GM18520 (cell line): ENCODE results near the gene CHRND.

Experiments
- ATAC-seq: cut with Tn5 transposase; IDR thresholded peaks from one replicate; pipeline ENCODE4 v1.9.1; 2021; ENCODE audit not compliant: unreplicated experiment

Gene CHRND

DNA sequence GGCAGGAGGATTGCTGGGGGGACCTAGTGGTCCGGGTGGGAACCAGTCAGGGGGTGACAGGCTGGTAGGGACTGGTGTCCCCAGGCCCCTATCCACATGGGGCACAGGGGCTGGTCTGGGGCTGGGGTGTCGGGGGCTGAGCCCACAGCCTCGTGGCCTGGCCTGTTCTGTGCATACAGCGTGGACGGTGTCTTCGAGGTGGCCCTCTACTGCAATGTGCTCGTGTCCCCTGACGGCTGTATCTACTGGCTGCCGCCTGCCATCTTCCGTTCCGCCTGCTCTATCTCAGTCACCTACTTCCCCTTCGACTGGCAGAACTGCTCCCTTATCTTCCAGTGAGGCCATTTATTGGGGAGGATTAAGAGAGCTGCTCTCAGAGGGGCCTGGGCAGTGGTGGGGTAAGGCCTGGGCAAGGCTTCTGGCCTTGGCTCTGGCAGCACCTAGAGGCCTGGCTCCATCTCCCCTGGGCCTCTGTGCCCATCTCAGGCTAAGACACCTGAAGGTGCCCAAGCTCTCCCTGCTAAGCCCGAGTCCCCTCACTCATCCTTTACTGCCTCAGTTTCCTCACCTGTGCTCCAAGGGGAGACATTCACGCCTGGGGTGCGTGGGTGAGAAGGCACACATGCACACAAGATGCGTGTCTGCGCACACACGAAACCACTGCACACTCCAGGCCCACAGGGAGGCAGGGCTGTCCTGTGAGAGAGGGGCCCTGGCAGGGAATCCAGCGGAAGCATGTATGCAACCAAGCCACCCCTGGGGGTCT is 15.4 kb downstream of the CHRND start:
- no peak for ATAC-seq

DNA sequence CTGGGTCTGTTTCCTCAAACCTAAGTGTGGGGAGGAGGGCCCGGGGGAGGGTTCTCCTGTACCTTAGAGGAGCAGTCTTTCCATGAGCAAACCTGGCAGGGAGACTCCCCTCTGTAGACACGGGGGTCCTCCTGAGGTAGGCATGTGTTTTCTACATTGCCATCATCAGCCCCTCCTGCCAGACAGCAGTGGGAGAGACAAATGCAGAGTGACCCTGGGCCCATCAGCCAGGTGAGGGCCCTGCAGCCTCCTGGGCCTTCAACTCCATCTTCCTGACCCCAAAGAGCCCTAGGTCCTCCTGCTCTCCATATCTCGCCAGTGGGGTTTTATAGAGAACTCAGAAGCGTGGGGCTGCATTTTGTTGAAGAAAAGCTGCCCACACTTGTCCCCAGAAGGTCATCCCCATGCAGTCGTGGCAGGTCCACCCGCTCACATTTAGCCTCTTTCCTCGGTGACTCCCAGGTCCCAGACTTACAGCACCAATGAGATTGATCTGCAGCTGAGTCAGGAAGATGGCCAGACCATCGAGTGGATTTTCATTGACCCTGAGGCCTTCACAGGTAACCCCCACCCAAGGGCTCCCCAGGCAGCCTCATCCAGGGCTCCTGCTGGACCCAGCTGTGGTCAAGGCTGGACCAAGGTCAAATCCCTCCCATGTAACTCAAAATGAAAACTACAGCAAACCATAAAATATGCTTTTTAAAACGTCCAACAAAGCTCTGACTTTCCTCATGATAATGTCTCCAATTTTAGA is 16.2 kb downstream of the CHRND start:
- ATAC-seq: no peak

DNA sequence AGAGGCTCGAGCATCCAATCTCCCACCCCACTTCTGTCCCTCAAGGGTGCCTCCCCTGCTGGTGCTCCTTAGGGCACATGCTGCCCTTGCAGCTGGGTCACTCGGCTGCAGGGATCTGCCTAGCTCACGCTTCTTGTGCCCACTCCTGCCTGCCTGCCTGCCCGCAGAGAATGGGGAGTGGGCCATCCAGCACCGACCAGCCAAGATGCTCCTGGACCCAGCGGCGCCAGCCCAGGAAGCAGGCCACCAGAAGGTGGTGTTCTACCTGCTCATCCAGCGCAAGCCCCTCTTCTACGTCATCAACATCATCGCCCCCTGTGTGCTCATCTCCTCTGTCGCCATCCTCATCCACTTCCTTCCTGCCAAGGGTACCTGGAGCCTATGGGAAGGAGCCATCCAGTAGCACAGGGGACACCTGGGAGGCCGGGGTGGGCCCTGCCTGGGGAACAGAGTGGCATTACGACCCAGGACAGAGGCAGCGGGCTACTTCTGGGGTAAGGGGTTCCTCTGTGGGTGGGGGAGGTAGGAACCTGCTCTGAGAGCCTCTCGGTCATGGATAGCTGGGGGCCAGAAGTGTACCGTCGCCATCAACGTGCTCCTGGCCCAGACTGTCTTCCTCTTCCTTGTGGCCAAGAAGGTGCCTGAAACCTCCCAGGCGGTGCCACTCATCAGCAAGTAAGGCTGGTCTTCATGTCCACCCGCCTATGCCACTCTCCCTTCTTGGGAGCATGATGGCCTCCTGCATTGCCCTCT is 16.9 kb downstream of the CHRND start:
- no peak for ATAC-seq

DNA sequence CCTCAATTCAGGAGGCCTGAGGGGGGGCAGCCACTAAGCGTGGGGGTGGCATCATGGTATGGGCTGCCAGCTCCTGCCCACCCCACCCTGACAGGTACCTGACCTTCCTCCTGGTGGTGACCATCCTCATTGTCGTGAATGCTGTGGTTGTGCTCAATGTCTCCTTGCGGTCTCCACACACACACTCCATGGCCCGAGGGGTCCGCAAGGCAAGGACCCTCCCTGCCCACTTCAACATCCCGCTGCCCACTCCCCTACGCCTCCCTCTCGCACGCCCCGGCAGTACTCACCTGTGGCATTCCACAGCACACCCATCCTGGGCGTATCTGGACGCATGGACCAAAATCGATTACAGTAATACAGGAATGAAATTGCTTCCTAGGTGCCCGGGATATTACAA is 17.5 kb downstream of the CHRND start:
- no peak for ATAC-seq

DNA sequence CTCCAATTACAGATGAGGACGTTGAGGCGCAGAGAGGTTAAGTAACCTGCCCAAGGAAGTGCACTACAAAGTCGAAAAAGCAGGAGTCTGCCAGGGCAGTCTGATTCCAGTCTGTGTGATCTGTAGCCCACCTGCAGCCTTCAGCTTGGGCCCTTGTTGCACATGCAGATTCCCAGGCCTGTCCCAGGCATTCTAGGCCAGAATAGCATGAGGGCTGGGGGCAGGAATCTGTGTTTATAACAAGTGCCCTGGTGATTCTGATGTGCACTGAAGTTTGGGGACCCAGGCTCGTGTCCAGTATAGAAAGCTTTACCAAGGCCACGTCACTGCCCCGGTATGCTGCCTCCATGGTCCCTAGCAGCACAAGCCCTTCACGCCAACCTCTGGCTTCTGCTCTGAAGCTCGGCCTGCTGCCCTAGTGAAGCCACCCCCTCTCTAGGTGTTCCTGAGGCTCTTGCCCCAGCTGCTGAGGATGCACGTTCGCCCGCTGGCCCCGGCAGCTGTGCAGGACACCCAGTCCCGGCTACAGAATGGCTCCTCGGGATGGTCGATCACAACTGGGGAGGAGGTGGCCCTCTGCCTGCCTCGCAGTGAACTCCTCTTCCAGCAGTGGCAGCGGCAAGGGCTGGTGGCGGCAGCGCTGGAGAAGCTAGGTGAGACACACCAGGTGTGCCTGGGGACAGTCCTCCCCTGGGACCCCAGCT is 18.1 kb downstream of the CHRND start:
- ATAC-seq: no peak

DNA sequence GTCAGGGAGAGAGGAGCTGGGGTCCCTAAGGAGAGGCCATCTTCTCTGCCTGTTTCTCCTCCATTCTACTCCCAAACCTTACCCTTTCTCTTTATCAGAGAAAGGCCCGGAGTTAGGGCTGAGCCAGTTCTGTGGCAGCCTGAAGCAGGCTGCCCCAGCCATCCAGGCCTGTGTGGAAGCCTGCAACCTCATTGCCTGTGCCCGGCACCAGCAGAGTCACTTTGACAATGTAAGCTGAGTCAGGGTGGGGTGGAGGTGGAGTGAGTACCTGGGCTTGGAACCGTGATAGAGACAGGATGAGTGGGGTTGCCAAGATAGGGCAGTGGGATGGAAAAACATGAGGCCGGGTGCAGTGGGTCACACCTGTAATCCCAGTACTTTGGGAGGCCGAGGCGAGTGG is 18.7 kb downstream of the CHRND start:
- no peak for ATAC-seq

DNA sequence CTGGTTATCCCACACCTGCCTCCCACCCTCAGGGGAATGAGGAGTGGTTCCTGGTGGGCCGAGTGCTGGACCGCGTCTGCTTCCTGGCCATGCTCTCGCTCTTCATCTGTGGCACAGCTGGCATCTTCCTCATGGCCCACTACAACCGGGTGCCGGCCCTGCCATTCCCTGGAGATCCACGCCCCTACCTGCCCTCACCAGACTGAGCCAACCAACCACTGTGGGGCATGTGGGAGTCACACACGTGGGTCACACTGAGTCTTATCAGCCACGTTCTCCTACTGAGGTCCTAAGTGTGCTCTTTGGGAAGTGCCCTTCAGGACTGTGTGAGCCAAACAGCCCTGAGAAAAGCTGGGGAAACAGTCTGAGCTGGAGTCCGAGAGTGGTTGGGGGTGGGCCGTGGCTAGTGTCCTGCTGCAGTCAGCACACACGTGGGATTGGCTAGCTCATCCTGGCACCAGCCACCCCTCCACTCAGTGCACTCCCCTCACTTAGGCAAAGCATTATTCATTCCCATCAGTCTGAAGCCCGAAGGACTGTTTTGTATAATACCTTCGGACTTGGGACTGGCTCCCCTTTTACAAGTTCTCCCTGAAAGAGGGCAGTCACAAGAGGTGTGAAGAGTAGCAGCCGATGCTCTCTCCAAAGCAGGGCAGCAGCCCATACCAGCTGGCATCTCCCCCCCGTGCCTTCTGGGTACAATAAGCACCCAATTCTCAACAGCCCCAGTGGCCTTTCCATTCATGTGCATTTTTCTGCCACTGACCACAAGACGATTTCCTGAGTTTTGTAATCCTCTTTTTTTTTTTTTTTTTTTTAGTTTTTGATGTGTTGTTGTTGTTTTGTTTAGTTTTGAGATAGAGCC is 19.8 kb downstream of the CHRND start:
- ATAC-seq: no peak

DNA sequence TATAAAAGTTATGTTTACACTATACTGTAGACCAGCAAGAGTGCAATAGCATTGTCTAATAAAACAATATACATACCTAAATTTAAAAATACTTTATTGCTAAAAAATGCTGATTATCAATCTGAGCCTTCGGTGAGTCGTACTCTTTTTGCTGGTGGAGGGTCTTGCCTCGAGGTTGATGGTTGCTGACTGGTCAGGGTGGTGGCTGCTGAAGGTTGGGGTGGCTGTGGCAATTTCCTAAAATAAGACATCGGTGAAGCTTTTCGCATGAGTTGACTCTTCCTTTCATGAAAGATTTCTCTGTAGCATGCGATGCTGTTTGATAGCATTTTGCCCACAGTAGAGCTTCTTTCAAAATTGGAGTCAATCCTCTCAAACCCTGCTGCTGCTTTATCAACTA is 22.0 kb downstream of the CHRND start:
- ATAC-seq: no peak

DNA sequence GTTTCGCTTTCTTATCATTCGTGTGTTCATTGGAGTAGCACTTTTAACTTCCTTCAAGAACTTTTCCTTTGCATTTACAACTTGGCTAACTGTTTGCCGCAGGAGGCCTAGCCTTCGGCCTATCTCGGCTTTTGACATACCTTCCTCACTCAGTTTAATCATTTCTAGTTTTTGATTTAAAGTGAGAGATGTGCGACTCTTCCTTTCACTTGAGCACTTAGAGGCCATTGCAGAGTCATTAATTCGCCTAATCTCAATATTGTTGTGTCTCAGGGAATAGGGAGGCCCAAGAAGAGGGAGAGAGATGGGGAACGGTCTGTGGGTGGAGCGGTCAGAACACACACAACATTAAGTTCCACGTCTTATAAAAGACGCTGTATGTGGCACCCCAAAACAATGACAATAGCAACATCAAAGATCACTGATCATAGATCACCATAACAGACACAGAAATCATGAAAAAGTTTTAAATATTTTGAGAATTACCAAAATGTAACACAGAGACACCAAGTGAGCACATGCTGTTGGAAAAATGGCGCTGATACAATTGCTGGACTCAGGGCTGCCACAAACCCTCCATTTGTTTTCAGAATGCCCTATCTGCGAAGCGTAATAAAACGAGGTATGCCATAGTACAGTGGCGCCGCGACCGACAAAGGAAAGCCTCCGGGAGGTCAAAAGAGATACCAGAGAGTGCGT is 23.8 kb downstream of the CHRND start:
- no peak for ATAC-seq

DNA sequence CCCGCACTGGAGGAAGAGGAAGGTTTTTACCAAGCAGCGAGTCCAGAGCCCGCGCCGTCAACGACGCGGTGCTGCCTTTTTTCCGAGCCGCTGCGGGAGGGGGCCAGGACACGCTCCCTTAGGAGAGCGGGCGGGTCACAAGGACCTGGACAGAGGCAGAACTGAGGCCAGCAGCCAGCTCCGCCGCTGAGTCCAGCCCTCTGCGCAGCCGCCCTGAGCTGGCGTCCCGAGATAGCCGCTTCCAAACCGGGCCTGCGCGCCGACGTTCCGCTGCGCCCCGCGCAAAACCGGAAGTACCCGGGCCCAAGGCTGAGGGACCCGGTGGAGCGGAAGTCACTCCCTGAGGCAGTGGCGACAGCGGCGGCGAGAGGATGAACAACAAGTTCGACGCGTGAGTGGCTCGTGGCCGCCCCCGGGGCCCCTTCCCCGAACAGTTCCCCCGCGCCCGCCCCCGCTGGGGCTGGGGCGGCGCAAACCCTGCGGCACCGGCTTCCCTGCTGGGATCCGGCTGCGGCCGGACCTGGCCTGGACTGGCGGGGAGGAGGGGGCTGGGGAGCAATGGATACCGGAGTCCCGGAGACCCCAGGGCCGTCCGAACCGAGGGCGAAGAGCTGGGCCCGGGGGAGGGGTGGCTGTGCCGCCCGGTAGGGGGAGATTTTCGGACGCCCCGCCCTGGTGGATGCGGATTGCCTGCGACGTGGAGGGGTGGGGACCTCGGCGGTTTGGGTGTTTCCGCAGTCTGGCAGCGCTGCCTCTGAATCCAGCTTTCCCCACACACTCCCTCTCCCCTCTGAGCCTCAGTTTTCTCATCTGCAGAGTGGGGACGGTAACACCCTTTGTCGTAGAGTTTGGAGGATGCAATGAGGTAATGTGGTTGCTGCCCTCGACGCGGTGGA is 24.6 kb downstream of the CHRND start, which contains the start of the genes EIF4E2 and TIGD1:
Gene EIF4E2, plus strand, starts transcription at position 336 of the 896 bp plus-strand sequence. Its CDS starts 36 bp downstream, at position 372.
Gene TIGD1, minus strand, starts transcription at position 204 of the 896 bp plus-strand sequence. CDS start 675 bp downstream, outside the sequence.
- ATAC-seq: peak; percentile 85

DNA sequence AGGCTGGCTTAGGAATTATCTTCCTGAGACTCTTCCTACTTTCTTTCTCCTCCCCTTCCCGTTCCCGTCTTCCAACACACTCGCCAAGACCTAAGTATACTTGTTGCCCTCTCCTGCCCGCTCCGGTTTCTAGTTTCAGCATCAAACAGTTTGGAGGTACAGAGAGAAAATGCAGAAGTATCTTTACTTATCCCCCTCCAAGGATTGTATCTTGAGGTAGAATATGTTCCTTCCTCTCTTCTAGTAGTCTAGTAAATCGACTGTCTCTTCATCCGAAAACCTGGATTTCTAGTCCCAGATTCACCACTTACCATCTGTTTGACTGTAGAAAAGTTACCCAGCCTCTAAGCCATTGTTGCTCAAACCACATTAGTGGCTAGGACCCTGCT is 25.3 kb downstream of the CHRND start:
- ATAC-seq: no peak

DNA sequence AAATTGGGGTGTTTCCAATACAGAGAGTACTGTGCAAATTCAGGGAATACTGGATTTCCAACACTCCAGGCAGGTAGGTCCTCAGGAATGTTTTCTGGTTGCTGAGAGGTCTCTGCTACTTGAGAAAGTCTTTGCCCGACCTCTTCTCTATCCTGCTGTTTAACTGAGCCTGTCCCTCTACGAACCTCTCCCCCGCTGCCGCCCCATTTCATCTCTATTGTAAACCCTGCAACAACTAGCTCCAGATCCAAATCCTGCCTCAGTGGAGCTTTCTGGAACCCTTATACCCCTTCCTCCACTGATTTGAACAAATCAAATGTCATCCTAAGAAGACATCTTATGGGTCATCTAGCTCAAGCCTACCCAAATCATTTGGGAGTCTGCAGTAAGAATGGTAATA is 25.8 kb downstream of the CHRND start:
- ATAC-seq: no peak

DNA sequence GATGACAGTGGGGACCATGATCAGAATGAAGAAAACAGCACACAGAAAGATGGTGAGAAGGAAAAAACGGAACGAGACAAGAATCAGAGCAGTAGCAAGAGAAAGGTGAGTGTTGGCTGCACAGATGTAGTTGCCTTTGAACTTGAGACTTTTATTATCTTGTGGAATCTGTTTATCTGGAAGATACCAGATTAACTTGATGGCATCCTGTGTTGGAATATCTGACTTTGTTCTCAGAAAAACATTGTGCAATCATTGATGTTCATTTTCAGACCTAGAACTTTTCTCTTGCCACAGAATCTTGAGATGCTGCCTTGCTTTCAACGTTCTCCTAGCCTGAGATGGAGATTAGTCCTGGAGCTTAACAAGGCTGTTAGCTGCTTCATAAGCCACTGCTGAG is 30.5 kb downstream of the CHRND start:
- ATAC-seq: no peak

DNA sequence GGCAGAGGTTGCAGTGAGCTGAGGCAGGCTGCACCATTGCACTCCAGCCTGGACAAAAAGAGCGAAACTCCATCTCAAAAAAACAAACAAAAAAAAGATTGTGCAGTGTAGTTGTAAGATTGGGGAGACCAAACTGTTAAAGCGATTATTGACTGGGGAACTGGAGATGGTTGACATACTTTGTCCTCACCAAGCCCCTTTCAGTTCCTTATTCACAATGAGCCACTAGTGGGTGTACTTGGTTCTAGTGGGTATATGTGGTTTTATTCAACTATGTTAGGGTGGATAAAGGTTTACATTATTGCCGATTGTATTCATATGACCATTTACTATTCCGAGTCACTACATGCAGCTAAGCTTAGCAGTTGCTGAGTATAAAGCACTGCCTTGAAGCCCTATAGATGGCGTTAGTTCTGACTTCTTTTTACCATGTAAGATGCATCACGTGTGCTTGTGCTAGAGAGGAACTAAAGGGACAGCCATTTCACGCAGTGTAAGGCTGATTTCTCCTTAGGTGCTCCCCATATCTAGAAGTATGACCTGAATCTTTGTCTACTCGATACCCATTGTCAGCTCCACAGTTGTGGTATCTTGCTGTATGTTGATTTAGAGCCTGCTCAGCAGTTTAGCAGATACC is 36.7 kb downstream of the CHRND start:
- ATAC-seq: no peak

DNA sequence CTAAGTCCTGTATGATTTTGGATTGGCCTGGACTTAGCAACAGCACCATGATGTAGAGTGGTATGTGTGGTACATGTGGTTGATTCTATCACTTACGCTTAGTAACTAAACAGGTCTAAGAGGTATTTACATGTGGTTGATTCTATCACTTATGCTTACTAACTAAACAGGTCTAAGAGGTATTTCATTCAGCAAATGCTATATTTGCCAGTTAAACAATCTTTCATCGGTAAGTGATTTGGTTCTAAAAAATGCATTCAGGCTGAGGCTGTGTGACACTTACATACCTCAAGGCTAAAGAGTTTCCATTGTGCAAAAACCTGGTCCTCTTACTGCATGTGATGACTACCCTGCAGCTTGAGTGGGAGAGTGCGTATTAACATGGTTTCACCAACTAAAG is 37.6 kb downstream of the CHRND start:
- no peak for ATAC-seq

DNA sequence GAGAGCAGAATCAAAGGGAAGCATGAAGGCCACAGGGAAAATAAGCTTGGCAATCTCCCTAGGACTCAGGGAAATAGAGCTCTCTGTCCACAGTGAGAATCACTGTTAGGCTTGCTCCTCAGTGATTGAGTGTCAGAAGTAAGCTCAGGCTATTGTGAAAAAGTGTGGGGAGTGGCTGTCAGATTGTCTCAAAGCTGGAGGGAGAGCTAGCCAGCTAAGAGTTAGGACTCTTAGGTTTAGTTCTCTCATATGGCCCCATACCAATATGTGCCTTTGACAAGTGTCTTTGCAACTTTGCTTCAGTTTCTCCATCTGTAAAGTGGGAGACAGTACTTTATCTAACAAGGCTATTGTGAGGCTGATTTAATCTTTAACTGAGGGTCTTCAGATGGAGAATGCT is 41.8 kb downstream of the CHRND start:
- ATAC-seq: no peak

DNA sequence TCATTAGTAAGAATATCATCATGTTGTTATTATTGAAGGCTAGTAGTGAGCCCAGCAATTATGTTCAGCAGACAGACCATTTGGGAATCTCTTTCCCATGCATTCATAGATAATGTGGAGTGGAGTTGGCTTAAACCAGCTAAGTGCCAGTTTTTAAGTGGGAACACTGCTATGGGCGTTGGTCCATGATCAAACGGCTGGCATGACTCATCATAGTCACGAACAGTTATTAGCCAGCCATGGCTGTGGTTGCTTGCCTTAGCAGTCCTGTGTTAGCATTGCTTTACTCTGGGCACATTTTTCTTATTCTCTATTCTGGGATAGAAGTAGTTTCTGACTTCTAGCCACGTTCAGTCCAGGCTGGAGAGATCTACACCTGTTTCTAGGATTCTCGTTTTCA is 42.2 kb downstream of the CHRND start:
- ATAC-seq: no peak

DNA sequence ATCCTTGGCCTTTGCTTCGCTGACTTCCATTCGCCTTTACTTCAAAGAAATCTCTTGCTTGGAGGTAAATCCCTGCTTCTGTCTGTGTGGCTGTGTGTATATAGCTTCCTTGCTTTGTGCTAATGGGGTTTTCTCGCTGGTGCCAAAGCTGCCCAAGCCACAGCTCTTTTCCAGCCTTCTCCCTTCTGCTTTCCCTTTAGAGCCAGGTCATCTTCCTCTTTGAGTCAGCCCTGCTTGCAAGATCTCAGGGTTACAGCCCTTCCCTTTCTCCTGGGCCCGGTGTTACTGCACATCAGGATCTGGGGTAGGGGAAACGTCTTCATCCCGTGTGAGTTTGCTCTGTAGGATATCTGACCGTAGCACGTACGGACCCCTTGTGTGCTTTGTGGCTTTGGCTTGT is 43.6 kb downstream of the CHRND start:
- ATAC-seq: no peak
